ENCODE results near the gene VSIR. TPM values are rescaled to one million over a fixed set of nuclear protein-coding genes. Genes with fewer than 3 reads are reported as not detected.

VSIR gene
- total RNA-seq, 4 donors from 2014 or later = 20.0 to 27.2 (median 21.3) TPM

- Histone ChIP-seq H3K36me3 (no peaks in the 10 kb centered on the region), H3K9me3 (no peaks in the 10 kb centered on the region), H3K4me3 (replicated peaks in 1 of 3) (no peak overlapping the region), H3K4me1 (peaks cover 18 to 30% of the 10 kb centered on the region in 2 donors), H3K27me3 (no peaks in the 10 kb centered on the region), H3K27ac (peak overlapping the region in 1 of 3 donors; percentile 52)
- TF ChIP-seq POLR2A (IDR thresholded peaks at IDR 0.05) (no peak), CTCF (IDR thresholded peaks at IDR 0.05) (no peak)
- 73 to 79% methylated on average over 3 of the region's 3 CpGs for WGBS, 2 donors
- DNase-seq = no peak
- intact Hi-C loops (cut with DNase I) = no loop called here
These were observed 35.5 kb downstream of the VSIR start for GRCh38 chr10:71737834-71738197.

GRCh38 chr10:71737001-71737833, 36.1 kb downstream of the VSIR start:
- H3K27ac ChIP-seq = peak overlapping the region; percentile 29 to 52 (median 52)
- no peak for TF ChIP-seq POLR2A (IDR thresholded peaks at IDR 0.05)
- TF ChIP-seq CTCF (IDR thresholded peaks at IDR 0.05) = no peak
- no peaks in the 10 kb centered on the region for H3K27me3 ChIP-seq
- intact Hi-C loops (cut with DNase I) = no loop called here
- 73 to 75% methylated on average over 11 to 12 of the region's 12 CpGs for WGBS, 2 donors
- H3K4me1 ChIP-seq = peaks cover 18 to 30% of the 10 kb centered on the region in 2 donors
- H3K36me3 ChIP-seq = no peaks in the 10 kb centered on the region
- H3K9me3 ChIP-seq = no peaks in the 10 kb centered on the region
- H3K4me3 ChIP-seq (replicated peaks in 1 of 3) = no peak overlapping the region
- DNase-seq = peak in 1 of 2 donors; percentile 28

- TF ChIP-seq POLR2A (IDR thresholded peaks at IDR 0.05) (no peak), CTCF (IDR thresholded peaks at IDR 0.05) (no peak)
- Histone ChIP-seq H3K4me1 (peaks cover 18 to 30% of the 10 kb centered on the region in 2 donors), H3K36me3 (no peaks in the 10 kb centered on the region), H3K27ac (peak overlapping the region; percentile 29 to 52 (median 52)), H3K9me3 (no peaks in the 10 kb centered on the region), H3K27me3 (no peaks in the 10 kb centered on the region), H3K4me3 (replicated peaks in 1 of 3) (no peak overlapping the region)
- no peak for DNase-seq
- intact Hi-C loops (cut with DNase I) = no loop called here
- WGBS, 2 donors = 88 to 96% methylated on average over 2 of the region's 2 CpGs
These were observed 36.8 kb downstream of the VSIR start for GRCh38 chr10:71736570-71736952.

GRCh38 chr10:71735709-71736569, 37.4 kb downstream of the VSIR start:
- H3K36me3 ChIP-seq = no peaks in the 10 kb centered on the region
- H3K9me3 ChIP-seq = no peaks in the 10 kb centered on the region
- peak; percentile 26 to 45 for DNase-seq
- intact Hi-C loops (cut with DNase I) = no loop called here
- no peaks in the 10 kb centered on the region for H3K27me3 ChIP-seq
- H3K4me3 ChIP-seq (replicated peaks in 1 of 3) = no peak overlapping the region
- H3K27ac ChIP-seq = peak overlapping the region in 2 of 3 donors; percentile 52
- TF ChIP-seq POLR2A (IDR thresholded peaks at IDR 0.05) (no peak), CTCF (IDR thresholded peaks at IDR 0.05) (no peak)
- 65 to 79% methylated on average over 14 to 15 of the region's 16 CpGs for WGBS, 2 donors
- H3K4me1 ChIP-seq = peaks cover 18 to 30% of the 10 kb centered on the region in 2 donors
